Ammon's horn (tissue), 1 donor: ENCODE data around the gene SRRM4.
"Not testable (repeated sequence)": the region's sequence is repeated elsewhere in the genome, so short reads cannot be mapped to it uniquely, and the experiment has no call there.

Experiments
- DNase-seq: peaks from one replicate; pipeline ENCODE4 v3.0.0-alpha.2; 2016; ENCODE audit warnings: low spot score

SRRM4 gene

DNA sequence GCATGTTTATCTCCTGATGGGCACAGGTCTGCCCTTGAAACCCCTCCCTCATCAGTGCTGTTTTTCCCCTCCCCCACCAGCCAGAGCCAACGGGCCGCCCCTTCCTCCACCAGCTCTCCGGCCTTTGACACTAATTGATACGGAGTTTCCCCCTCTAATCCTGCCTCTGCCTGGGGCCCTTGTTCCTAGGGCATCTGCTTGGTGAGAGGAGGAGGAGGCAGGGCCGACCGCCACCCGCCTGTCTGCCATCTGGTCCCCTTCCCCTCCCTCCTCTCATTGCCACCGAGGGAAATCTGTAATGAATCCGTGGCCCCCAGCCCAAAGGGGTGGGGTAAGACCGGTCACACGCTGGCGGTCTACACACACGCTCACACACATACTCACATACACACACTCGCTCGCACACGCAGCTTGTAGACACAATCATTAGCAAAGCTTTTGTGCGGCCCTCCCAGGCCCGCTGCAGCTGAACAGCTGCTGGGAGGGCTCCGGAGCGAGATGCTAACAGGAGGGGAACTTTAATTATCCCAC is 27.4 kb downstream of the SRRM4 start:
- peak; percentile 43 for DNase-seq

- no peak for DNase-seq
These were observed 29.9 kb downstream of the SRRM4 start for GRCh38 chr12:119011231-119011630.

DNA sequence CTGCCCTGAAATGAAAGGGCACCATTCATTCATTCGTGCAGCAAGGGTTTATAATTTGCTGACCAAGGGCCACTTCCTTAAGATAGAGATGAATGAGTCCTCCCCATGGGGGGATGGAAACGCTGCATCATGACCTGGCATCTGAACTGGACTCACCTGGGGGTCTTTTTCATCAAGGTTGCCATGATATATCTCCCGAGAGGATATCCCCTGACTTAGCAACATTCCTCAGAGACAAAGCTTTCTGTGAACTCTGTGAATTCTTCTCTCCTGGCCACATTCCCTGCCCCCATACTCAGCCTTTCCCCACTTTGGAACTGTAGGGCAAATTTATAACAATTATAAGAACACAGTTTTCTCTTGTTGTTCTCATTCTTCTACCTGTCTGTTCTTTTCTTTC is 30.8 kb downstream of the SRRM4 start:
- DNase-seq = no peak

- no peak for DNase-seq
These were observed 31.7 kb downstream of the SRRM4 start for GRCh38 chr12:119013023-119013422.

- no peak for DNase-seq
These were observed 33.0 kb downstream of the SRRM4 start for GRCh38 chr12:119014368-119014767.

DNA sequence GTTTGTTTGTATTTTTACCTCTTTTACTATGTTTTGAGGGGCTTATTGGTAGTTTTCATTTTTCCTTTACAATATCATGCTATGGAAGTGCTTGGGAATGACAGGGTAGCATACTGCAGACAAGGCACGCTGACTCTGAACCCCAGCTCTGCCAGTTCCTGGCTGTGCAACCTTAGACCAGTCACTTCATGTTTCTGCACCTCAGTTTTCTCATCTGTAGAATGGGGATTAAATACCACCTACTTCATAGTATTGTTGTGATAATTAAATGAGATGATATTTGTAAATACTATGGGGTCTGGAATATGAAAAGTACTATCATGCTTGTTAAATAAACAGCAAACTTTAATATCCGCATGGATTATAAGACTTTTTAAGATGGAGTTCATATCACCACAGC is 35.4 kb downstream of the SRRM4 start:
- DNase-seq = no peak

DNA sequence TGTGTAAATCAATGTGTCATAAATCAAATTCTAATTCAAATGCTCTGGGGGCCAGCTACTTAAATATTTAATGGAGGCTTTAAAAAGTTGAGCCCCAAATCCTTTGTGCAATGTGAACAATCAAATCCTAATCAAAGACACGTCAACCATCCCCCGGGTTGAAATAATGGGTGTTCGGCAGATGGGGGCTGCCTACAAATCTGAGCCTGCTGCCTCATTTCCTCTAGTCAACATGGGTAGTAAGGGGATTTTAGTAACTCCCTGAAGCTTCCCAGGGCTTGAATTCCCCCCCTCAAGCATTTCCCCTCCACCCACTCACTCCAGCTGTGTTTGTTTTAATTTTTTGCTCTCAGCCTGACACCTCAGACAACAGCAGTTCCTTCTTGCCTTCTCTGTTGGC is 37.8 kb downstream of the SRRM4 start:
- DNase-seq = no peak

DNA sequence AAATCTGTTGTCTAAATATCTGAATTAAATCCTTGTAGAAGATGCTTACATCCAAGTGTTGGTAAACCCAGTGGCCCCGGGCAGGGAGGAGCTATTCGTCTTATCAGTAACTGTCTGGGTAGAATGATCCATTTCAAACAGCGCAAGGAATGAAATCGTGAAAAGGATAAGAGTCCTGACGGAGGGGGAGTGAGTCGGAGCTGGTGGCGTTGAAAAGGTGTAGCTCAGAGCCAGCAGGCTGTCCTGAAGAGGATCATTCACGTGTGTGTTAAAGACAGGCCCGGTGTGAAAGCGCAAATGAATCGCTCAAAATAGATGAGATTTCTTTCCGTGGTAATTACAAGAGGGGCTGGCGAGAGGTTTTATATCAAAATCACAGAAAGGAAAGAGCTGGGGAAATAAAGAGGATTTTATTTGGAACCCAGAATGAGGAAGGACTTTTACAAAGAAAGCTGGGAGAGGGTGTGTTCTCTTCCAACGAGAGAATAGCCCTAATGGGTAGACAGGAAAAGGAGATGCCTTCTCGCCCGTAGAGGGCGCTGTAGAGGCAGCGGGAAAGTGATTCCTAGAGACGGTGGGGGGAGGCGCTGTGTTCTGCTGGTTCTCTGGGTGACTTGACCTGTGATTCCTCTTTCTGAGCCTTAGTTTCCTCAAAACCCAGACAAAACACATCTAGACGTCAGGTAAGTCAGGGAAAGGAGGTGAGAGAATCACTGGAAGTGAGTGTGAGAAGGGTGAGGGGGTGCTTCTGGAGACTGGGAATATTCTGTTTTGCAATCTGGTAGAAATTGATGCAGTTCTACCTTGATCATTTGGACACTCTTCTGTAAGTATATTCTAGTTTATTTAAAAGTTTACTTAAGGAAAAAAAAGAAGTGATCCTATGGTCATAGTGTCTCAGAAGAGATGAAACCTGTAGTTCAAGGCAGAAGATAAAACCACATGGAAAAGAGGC is 39.3 kb downstream of the SRRM4 start:
- DNase-seq = no peak

DNA sequence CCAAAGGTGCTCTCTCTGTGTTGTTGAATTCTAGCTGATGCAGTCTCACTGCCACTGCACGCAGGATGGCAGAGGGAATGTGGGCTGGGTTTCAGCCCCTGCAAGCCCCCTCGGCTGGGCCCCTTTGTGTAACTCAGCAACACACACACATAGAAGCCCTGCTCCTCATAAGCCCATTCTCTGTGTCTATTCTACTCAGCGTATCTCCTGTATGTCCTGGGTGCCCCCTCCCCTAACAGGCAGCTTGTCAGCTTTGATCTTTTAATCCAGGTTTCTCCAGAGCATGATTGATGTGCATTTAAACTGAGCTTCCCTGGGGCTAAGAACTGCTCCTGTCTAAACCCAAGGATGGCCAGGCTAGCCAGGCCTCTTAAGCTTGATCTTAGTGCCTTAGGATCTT is 43.0 kb downstream of the SRRM4 start:
- DNase-seq = no peak

- no peak for DNase-seq
These were observed 44.4 kb downstream of the SRRM4 start for GRCh38 chr12:119025786-119026185.

DNA sequence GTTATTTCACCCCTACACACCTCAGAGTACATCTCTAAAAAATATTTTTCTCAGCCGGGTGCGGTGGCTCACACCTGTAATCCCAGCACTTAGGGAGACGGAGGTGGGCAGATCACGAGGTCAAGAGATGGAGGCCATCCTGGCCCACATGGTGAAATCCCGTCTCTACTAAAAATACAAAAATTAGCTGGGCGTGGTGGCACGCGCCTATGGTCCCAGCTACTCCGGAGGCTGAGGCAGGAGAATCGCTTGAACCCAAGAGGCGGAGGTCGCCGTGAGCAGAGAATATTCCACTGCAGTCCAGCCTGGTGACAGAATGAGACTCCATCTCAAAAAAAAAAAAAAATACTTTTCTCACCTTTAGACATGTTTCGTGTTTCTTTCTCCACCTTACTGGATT is 52.0 kb downstream of the SRRM4 start:
- not testable (repeated sequence) for DNase-seq

- peak; percentile 24 for DNase-seq
These were observed 55.8 kb downstream of the SRRM4 start for GRCh38 chr12:119036878-119037825.

- DNase-seq = no peak
These were observed 62.8 kb downstream of the SRRM4 start for GRCh38 chr12:119044094-119044493.

- no peak for DNase-seq
These were observed 66.3 kb downstream of the SRRM4 start for GRCh38 chr12:119047641-119048040.

DNA sequence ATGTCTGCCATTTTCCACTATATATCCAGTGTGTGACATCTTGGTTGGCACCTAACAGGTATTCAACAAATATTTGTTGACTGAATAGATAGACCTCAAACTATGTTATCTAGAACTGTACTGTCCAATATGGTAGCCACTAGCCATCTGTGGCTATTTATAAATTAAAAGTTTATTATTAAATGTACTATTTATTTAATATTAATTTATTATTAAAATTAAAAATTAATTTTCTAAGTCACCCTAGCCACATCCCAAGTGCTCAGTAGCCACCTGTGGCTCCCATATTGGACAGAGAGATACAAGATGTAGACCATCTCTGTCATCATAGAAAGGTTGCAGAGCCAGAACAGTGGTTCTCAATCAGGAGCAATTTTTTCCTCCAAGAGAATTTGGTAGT is 69.3 kb downstream of the SRRM4 start:
- DNase-seq = no peak

- no peak for DNase-seq
These were observed 70.1 kb downstream of the SRRM4 start for GRCh38 chr12:119051474-119051873.

GRCh38 chr12:119052001-119052400 is 70.7 kb downstream of the SRRM4 start:
- DNase-seq = peak; percentile 10

GRCh38 chr12:119055977-119056376 is 74.6 kb downstream of the SRRM4 start:
- DNase-seq = no peak

DNA sequence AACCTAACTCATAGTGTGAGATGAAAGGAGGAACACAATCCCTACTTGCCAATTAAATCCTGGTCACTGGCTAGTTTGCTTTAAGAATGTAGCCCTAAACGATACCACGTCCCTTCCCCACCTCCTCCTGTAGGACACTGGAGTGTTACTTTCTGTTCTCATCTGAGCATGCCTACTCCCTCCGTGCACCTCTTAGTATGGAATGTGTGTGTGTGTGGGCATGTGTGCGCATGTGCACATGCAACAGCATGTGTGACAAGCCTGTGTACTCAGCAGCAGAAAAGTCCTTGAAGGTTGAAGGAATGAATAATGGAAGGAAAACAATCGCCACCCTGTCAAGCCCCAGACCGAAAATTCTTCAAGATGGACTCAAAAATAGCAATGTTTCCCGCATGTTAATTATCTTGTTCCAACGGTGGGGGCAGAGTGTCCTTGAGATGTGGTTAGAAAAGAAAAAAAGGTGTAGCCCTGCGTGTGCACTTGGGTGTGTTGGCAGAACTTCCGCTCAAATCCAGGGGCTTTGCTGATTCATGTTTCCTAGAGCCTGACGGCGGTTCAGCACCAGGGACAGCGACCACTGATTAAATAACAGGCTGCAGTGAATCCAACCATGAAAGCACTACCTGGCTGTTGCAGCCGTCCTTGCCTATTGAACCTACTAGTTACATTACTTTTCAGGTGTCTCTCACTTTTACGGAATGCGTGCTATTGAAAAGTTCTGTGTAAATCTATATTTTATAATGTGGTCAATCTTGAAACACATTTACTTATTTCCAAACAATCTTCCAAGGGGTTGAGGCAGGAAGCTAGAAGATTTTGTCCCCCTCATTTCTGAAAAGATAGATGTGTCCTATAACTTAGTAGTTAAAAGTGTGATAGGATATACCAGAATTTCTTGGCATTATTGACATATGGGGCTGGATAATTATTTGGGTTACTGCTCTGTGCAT is 79.8 kb downstream of the SRRM4 start:
- DNase-seq = peak; percentile 23

DNA sequence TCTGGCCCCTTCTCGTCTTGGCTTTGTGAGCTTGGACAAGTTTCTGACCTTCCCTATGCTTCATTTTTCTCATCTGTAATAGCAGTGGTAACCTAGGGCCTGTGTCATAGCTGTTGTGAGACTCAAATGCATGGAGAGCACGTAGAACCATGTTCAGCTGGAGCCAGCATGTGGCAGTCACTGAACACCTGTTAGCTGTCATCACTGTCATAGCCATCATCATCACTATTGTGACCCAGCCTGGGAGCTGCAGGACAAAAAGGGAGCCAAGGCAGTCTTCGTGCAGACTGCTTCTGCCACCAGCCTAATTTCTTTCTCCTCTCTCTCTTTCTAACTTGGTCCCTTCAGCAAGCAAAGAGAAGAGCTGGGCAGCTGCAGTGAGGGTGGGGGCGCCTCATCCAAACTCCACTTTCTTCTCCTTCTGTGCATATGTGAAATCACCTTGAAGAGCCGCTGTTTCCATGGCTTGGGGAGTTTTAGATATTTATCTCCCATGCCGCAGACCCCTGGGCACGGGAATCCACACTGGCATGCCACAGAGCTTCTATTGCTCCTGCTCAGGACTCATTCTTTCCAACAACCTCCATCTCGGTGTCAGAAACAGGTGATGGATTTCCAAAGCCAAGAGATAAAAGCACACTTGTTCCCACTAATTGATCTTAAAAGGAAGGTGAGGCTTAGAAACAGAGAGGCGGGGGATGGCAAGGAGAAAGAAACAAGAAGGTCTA is 87.0 kb downstream of the SRRM4 start:
- DNase-seq = no peak
